ENCODE results near the gene CD3E.
"Not testable (repeated sequence)": the region's sequence is repeated elsewhere in the genome, so short reads cannot be mapped to it uniquely, and the experiment has no call there.

The CD3E gene

GRCh38 chr11:118291477-118292135 lies 12.9 kb upstream of the CD3E start:
- no peak for DNase-seq

GRCh38 chr11:118294053-118294452 lies 10.5 kb upstream of the CD3E start:
- no peak for DNase-seq

- no peak for DNase-seq
Observed at GRCh38 chr11:118295199-118295598, 9.3 kb upstream of the CD3E start.

- peak; percentile 63 for DNase-seq
Observed at GRCh38 chr11:118295815-118296454, 8.6 kb upstream of the CD3E start.

DNA sequence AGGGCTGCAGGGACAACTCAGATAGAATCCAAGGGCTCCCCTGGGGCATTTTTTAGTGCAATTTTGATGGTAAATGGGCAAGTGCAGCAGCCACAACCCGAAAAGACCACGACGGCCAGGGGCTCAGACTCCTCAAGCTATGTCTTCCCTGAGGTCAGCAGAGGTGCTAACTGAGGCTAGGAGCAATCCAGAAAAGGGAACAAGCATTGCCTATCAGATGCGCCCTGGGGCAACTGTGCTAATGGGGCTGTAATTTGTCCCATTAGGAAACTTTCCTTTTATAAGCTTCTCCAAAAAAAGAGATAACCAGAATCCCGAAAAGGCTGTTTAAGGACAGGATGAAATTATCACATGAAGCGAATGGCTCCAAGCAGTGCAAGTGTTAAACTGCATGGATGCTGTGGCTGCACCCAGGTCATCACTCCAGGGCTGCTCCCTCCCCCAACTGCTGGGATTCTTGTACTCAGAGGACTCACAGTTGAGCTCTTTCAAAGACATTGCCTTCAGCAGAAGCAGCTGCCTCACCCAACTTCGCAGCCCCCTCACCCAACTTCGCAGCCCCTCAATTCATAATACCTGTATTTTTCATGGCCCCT lies 2.8 kb upstream of the CD3E start:
- no peak for DNase-seq

GRCh38 chr11:118304227-118304567 lies 333 bp upstream of the CD3E start:
- DNase-seq: no peak

GRCh38 chr11:118305726-118306125 lies 1.2 kb downstream of the CD3E start:
- DNase-seq: peak; percentile 65

GRCh38 chr11:118306556-118306955 lies 2.0 kb downstream of the CD3E start:
- peak; percentile 65 for DNase-seq

- not testable (repeated sequence) for DNase-seq
Observed at GRCh38 chr11:118308995-118309528, 4.5 kb downstream of the CD3E start.

DNA sequence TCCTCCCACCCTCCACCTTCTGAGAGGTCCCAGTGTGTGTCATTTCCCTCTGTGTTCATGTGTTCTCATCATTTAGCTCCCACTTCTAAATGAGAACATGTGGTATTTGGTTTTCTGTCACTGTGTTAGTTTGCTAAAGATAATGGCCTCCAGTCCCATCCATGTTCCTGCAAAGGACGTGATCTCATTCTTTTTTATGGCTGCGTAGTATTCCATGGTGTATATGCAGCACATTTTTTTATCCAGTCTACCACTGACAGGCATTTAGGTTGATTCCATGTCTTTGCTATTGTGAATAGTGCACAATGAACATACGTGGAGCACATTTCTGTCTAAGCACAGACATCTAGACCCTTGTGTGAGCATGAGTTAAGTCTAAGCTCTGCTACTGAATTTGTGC lies 5.7 kb downstream of the CD3E start:
- no peak for DNase-seq

DNA sequence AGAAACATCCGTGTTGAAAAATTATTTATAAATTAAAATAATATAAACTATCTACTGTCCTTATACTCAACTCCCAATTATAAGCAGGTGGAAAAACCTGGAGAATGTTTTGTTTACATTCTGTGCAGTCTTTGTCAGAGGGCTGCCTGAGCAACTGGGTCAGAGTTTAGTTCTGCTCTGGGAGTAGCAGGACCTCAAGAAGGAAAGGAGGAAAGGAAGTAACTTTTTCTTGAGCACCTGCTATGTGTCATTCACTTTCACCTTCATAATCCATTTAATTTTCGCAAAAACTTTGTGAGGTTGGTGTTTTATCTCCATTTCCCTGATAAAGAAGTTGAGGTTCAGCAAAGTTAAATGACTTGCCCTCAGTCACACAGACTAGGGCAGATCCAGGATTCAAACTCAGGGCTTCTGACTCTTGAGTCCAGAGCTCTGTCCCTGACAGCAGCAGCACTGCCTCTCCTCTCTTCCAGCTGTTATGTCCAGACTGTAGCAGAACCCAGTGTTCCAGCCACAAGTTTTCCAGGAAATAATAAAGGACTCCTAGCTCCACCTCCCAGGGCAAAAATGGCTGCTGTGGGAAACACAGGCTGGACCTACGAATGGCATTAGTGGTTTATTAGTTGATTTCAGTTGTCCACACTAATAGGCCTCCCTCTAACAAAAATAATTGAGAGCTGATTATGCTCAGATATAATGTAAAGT lies 6.4 kb downstream of the CD3E start:
- no peak for DNase-seq

- DNase-seq: no peak
Observed at GRCh38 chr11:118311518-118311917, 7.0 kb downstream of the CD3E start.

GRCh38 chr11:118312328-118312727 lies 7.8 kb downstream of the CD3E start:
- no peak for DNase-seq

DNA sequence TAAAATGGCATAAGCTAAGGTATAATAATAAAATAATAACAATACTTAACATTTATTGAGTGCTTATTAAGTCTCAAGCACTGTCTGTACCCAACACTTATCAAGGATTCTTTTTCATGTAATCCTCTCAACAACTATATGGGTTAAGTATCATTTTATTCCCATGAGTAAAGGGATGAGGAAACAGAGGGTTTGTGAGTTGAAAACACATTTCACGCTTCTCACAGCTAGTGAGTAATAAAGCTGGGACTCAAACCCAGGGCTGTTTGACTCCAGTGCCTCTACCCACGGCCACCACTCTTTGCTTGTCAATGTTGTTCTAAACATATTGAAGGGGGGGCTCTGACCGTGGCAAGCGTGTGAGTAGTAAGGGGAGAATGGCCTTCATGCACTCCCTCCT lies 8.7 kb downstream of the CD3E start:
- DNase-seq: no peak

DNA sequence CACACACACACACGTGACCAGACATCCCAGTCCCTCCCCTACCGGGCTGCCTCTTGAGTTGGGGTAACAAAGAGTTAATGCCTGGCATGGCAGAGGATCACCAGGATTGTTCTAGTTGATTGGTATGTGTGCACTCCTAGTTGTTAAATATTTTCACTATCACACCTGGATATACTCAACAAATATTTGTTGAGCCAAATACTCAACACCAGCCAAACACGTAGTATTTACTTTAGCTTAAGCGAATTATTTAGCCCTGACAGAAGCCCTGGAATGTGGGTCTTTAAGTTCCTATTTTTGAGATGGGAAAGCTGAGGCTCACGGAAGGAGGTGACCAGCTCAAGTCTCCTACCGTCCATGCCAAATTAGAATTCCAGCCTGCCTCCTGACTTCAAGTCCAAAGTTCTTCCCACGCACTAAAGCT lies 10.5 kb downstream of the CD3E start:
- no peak for DNase-seq

- DNase-seq: no peak
Observed at GRCh38 chr11:118318124-118318523, 13.6 kb downstream of the CD3E start.

GRCh38 chr11:118318581-118319336 lies 14.2 kb downstream of the CD3E start:
- DNase-seq: no peak

- no peak for DNase-seq
Observed at GRCh38 chr11:118319337-118319707, 14.8 kb downstream of the CD3E start.

GRCh38 chr11:118320515-118320914 lies 16.0 kb downstream of the CD3E start:
- DNase-seq: no peak

- DNase-seq: no peak
Observed at GRCh38 chr11:118321386-118322082, 17.0 kb downstream of the CD3E start.

DNA sequence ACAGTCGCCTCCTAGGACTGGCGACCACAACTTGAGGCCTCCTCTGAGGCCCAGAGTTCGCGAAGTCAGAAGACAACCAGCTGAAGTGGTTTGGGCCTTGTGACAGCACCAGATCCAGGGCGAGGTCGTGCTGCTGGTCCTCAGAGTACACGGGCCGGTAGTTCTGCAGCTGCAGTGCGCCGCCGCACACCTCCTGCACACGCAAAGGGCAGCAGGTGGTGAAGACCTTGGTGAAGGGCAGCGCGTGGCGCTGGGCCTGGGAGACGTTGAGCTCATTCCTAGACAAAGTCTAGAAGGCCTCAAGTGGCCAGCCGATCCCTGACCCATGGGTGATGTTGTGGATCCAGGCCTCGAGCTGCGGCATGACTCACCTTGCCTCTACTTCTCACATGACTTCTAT lies 18.2 kb downstream of the CD3E start:
- DNase-seq: no peak

DNA sequence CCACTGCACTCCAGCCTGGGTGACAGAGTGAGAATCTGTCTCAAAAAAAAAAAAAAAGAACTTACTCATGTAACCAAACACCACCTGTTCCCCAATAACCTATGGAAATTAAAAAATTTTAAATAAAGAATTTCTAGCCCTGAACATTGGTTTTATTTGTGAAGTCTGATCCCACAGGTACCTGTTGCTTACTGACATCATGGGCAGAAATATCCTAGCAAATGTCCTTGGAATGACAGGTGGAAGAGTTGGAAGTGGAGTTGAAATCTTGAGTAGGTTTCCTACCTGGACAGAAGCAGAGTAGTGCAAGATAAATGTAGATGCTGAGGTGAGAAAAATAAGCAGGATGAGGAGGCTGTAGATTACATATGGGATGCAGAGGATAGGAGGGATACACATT lies 20.8 kb downstream of the CD3E start:
- DNase-seq: no peak

All from activated CD4-positive, alpha-beta T cell treated with anti-CD3 and anti-CD28 coated beads, Interleukin-2, Interleukin-6, amounts not matched to agents 100 ng/mL and 50 ng/mL, durations not matched to agents 16 hours and 8 hours (primary cell).